ENCODE results near the gene SH3RF2. TPM values are rescaled to one million over a fixed set of nuclear protein-coding genes. Genes with fewer than 3 reads are reported as not detected.

SH3RF2 gene
- total and polyA plus RNA-seq, 2 of the 13 experiments (the other 11 are each of a cell fraction or from before 2014, with no cell fraction given): 2.6 to 3.7 TPM

DNA sequence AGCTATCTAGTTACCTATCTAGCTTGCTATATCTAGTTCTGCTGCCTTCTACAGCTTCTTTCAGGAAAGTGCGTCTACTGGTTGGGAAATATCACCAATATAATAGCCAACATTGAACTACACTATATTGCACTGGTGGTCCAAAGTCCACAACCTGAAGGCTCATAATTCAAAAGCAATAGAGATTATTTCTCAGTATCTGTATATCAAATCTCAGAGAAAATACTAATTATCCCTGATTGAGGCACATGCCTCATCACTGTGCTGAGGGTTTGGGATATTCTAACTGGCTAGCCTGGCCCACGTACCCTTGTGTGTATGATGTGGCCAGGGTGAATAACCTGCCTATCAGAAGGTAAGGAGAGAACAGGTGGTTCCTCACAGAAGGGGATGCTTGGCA lies 53.8 kb downstream of the SH3RF2 start (continued):
- TF ChIP-seq, protein P1, sequence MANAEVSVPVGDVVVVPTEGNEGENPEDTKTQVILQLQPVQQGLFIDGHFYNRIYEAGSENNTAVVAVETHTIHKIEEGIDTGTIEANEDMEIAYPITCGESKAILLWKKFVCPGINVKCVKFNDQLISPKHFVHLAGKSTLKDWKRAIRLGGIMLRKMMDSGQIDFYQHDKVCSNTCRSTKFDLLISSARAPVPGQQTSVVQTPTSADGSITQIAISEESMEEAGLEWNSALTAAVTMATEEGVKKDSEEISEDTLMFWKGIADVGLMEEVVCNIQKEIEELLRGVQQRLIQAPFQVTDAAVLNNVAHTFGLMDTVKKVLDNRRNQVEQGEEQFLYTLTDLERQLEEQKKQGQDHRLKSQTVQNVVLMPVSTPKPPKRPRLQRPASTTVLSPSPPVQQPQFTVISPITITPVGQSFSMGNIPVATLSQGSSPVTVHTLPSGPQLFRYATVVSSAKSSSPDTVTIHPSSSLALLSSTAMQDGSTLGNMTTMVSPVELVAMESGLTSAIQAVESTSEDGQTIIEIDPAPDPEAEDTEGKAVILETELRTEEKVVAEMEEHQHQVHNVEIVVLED (CRISPR knock-in tag; IDR thresholded peaks at IDR 0.05; ENCODE audit: borderline replicate concordance): no peak
- no peak for TF ChIP-seq KLF11 (CRISPR knock-in tag; IDR thresholded peaks at IDR 0.05)
- TF ChIP-seq RARG (CRISPR knock-in tag; IDR thresholded peaks at IDR 0.05; ENCODE audit: low read depth): no peak
- TF ChIP-seq, protein P2, sequence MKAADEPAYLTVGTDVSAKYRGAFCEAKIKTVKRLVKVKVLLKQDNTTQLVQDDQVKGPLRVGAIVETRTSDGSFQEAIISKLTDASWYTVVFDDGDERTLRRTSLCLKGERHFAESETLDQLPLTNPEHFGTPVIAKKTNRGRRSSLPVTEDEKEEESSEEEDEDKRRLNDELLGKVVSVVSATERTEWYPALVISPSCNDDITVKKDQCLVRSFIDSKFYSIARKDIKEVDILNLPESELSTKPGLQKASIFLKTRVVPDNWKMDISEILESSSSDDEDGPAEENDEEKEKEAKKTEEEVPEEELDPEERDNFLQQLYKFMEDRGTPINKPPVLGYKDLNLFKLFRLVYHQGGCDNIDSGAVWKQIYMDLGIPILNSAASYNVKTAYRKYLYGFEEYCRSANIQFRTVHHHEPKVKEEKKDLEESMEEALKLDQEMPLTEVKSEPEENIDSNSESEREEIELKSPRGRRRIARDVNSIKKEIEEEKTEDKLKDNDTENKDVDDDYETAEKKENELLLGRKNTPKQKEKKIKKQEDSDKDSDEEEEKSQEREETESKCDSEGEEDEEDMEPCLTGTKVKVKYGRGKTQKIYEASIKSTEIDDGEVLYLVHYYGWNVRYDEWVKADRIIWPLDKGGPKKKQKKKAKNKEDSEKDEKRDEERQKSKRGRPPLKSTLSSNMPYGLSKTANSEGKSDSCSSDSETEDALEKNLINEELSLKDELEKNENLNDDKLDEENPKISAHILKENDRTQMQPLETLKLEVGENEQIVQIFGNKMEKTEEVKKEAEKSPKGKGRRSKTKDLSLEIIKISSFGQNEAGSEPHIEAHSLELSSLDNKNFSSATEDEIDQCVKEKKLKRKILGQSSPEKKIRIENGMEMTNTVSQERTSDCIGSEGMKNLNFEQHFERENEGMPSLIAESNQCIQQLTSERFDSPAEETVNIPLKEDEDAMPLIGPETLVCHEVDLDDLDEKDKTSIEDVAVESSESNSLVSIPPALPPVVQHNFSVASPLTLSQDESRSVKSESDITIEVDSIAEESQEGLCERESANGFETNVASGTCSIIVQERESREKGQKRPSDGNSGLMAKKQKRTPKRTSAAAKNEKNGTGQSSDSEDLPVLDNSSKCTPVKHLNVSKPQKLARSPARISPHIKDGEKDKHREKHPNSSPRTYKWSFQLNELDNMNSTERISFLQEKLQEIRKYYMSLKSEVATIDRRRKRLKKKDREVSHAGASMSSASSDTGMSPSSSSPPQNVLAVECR (CRISPR knock-in tag; IDR thresholded peaks at IDR 0.05; ENCODE audit: borderline replicate concordance): no peak
- TF ChIP-seq, protein P3, sequence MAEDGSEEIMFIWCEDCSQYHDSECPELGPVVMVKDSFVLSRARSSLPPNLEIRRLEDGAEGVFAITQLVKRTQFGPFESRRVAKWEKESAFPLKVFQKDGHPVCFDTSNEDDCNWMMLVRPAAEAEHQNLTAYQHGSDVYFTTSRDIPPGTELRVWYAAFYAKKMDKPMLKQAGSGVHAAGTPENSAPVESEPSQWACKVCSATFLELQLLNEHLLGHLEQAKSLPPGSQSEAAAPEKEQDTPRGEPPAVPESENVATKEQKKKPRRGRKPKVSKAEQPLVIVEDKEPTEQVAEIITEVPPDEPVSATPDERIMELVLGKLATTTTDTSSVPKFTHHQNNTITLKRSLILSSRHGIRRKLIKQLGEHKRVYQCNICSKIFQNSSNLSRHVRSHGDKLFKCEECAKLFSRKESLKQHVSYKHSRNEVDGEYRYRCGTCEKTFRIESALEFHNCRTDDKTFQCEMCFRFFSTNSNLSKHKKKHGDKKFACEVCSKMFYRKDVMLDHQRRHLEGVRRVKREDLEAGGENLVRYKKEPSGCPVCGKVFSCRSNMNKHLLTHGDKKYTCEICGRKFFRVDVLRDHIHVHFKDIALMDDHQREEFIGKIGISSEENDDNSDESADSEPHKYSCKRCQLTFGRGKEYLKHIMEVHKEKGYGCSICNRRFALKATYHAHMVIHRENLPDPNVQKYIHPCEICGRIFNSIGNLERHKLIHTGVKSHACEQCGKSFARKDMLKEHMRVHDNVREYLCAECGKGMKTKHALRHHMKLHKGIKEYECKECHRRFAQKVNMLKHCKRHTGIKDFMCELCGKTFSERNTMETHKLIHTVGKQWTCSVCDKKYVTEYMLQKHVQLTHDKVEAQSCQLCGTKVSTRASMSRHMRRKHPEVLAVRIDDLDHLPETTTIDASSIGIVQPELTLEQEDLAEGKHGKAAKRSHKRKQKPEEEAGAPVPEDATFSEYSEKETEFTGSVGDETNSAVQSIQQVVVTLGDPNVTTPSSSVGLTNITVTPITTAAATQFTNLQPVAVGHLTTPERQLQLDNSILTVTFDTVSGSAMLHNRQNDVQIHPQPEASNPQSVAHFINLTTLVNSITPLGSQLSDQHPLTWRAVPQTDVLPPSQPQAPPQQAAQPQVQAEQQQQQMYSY (CRISPR knock-in tag; IDR thresholded peaks at IDR 0.05): no peak
